SJSA1 (cell line): ENCODE measurements around the gene TAF8. TPM values are rescaled to one million over a fixed set of nuclear protein-coding genes. Genes with fewer than 3 reads are reported as not detected.

Experiments used
- DNase-seq, 2 experiments: peaks; one replicate each; pipeline ENCODE4 v3.0.0-alpha.2; 2015 to 2020; ENCODE audit warnings: low spot score in 2 of 2, low read depth in 1 of 2
- H3K27ac ChIP-seq: fragments of 250-450 bp; sonication (Bioruptor Pico); 2 replicates; pipeline ENCODE4 v1.5.1; 2020; ENCODE audit warnings: mild to moderate bottlenecking, moderate library complexity
- H3K27me3 ChIP-seq: fragments of 250-450 bp; sonication (Bioruptor Pico); replicated peaks from 2 replicates; pipeline ENCODE4 v1.5.1; 2020; ENCODE audit warnings: mild to moderate bottlenecking, moderate library complexity
- H3K36me3 ChIP-seq: fragments of 250-450 bp; sonication (Bioruptor Pico); 2 replicates; pipeline ENCODE4 v1.5.1; 2020; ENCODE audit warnings: mild to moderate bottlenecking
- H3K4me1 ChIP-seq: fragments of 250-450 bp; sonication (Bioruptor Pico); replicated peaks from 2 replicates; pipeline ENCODE4 v1.6.1; 2021; ENCODE audit warnings: mild to moderate bottlenecking
- H3K4me3 ChIP-seq: fragments of 250-450 bp; sonication (Bioruptor Pico); 2 replicates; pipeline ENCODE4 v1.5.1; 2020; ENCODE audit warnings: mild to moderate bottlenecking
- H3K9me3 ChIP-seq: fragments of 250-450 bp; sonication (Bioruptor Pico); replicated peaks from 2 replicates; pipeline ENCODE4 v1.5.1; 2020; ENCODE audit warnings: mild to moderate bottlenecking
- total RNA-seq: library from RNA; depleted of rRNA; stranded (reverse); fragments of >200 nt; shearing (Covaris generic); gene quantifications from 2 replicates; pipeline ENCODE4 v1.2.3, GENCODE V29; 2014

The TAF8 gene
- total RNA-seq, 1 experiment from 2014 or later: 12.2 TPM

DNA sequence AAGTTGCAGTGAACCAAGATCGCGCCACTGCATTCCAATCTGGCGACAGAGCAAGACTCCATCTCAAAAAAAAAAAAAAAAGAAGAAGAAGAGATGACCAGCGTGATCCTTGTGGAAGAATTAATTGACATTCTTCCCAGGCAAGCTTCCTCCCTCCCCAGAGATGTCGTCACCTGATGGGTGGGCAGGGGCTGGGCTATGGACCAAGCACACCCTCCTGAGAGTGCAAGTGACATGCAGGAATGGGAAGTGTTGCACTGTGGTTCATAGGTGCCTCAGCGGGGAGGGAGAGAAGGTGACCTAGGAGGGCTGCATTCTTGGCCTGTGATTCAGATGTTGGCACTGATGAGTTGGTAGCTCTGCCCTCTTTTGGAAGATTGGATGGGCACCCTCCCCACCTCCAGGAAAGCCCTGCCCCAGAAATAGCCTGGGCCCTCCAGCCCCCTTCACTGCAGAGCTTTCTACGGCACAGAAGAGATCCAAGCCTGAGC, 37.8 kb downstream of the TAF8 start:
- H3K36me3 ChIP-seq: no peaks in the 10 kb centered on the region
- H3K27me3 ChIP-seq: no peaks in the 10 kb centered on the region
- no peak overlapping the region for H3K27ac ChIP-seq
- no peaks in the 10 kb centered on the region for H3K9me3 ChIP-seq
- H3K4me3 ChIP-seq: no peak overlapping the region
- H3K4me1 ChIP-seq: peaks cover 5% of the 10 kb centered on the region
- DNase-seq: peak in 1 of 2 experiments; percentile 51

DNA sequence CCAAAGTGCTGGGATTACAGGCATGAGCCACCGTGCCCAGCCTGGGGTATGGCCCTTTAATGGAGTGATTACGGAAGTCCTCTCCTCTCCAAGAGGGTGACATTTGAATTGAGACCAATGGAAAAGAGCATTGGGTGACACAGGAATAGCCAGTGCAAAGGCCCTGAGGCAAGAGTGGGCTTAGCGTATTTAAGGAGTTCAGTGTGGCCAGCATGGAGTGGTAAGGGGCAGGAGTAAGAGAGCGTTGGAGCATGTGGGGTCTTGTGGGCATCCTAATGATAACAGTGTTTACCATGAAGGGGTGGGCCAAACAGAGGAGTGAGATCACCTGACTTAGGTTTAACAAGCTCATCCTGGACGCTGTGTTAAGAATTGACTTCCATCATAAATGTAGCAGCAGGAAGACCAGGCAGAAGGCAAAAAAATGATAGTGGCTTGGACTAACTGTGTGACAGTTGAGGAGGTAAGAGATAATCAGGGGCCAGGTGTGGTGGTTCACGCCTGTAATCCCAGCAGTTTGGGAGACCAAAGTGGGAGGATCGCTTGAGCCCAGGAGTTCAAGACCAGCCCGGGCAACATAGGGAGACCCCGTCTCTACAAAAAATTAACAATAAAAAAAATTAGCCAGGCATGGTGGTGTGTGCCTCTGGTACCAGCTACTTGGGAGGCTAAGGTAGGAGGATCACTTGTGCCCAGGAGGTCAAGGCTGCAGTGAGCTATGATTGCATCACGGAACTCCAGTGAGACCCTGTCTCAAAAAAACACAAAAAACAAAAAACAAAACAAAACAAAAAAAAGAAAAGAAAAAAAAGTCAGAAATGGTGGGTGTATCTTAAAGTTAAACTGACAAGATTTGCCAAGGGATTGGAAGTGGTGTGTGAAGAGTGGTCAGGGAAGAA, 40.7 kb downstream of the TAF8 start:
- no peak for DNase-seq
- Histone ChIP-seq H3K4me3 (no peak overlapping the region), H3K36me3 (no peaks in the 10 kb centered on the region), H3K27me3 (no peaks in the 10 kb centered on the region), H3K9me3 (no peaks in the 10 kb centered on the region), H3K27ac (no peak overlapping the region), H3K4me1 (peaks cover 5% of the 10 kb centered on the region)

DNA sequence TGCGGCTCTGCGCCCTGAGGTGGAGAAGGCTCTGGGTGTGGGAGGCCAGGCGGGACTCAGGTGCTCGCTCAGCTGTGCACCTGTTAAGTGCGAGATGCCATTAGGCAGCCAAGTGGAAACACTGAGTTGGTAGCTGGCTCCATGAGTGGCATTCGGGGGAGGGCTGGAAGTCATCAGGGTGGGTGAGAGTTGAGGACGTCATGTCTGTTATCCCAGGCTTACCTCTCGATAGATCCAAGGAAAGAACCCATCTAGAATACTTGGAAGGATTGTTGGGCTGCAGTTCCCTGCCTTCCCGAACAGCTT, 41.3 kb downstream of the TAF8 start:
- Histone ChIP-seq H3K4me1 (peaks cover 5% of the 10 kb centered on the region), H3K27ac (no peak overlapping the region), H3K36me3 (no peaks in the 10 kb centered on the region), H3K9me3 (no peaks in the 10 kb centered on the region), H3K27me3 (no peaks in the 10 kb centered on the region), H3K4me3 (no peak overlapping the region)
- no peak for DNase-seq

DNA sequence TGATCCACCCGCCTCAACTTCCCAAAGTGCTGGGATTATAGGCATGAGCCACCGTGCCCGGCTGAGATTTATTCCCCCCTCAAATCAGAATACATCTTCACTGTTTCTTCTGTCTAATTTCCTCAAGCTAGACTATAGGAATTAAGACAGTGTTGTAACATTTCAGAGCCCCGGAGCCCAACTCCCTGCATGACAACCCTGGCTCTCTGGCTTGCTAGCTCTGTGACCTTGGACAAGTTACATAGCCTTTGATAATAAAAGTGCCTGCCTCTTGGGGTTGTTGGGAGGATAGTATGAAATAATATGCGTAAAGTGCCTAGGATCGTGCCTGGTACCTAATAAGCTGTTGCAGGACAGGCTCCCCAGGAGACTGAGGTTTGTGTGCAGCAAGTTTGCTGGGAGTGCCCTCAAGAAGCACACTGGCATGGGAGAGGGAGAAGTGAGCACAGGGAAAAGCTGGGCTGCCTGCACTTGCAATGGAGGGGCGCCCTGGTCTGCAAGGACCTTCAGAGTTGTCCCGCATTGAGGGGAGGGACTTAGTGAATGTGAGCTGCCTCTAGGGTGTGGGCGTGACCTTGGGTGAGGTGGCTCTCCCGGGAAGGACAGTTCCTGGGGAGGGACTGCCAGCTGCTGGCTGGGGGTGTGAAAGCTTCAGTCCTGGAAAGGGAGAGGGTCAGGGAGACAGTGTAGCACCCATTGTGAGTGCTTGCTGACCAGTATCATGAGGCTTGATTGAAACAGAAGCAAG, 43.4 kb downstream of the TAF8 start:
- Histone ChIP-seq H3K4me3 (no peak overlapping the region), H3K27me3 (no peaks in the 10 kb centered on the region), H3K27ac (no peak overlapping the region), H3K36me3 (no peaks in the 10 kb centered on the region), H3K9me3 (no peaks in the 10 kb centered on the region), H3K4me1 (no peaks in the 10 kb centered on the region)
- DNase-seq: no peak

- H3K4me3 ChIP-seq: no peak overlapping the region
- H3K9me3 ChIP-seq: no peaks in the 10 kb centered on the region
- peaks cover 8% of the 10 kb centered on the region for H3K4me1 ChIP-seq
- no peak for DNase-seq
- no peaks in the 10 kb centered on the region for H3K36me3 ChIP-seq
- no peaks in the 10 kb centered on the region for H3K27me3 ChIP-seq
- H3K27ac ChIP-seq: no peak overlapping the region
Measured at GRCh38 chr6:42095094-42095493, 44.8 kb downstream of the TAF8 start.

DNA sequence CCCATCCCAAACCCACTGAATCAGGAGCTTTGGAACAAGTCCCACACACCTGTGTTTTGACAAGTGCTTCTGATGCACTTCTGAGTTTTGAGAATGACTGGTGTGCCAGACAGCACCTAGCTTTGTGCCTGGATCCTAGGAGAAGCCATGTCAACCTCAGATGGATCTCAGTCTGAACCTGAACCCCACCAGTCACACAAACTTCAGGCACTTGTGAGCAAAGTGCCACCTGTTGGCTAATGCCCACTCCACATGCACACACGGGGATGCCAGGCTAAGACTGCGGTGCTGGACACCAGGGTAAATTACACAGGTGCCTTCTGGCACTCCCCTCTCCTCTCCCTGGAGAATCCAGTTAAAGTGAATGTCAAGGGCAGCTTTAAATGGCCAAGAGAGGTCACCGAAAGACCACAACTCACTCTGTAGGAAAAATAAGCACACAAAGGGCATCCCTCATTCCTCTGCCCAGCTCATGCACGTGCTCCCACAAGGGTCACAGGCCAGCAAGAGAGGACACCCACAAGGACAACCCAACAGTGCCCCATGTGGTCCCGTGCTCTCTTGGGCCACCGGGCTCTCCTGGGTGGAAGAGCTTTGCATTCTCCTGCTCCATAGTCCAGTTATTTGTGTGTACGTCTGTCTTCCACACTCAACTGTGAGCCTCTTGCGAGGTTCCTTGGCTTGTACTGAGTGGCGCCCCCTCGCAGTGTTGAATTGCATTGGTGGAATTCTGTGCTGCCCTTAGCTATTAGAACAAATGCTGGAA, 45.6 kb downstream of the TAF8 start:
- Histone ChIP-seq H3K36me3 (no peaks in the 10 kb centered on the region), H3K27ac (no peak overlapping the region), H3K9me3 (no peaks in the 10 kb centered on the region), H3K27me3 (no peaks in the 10 kb centered on the region), H3K4me3 (no peak overlapping the region), H3K4me1 (peaks cover 15% of the 10 kb centered on the region)
- DNase-seq: no peak

DNA sequence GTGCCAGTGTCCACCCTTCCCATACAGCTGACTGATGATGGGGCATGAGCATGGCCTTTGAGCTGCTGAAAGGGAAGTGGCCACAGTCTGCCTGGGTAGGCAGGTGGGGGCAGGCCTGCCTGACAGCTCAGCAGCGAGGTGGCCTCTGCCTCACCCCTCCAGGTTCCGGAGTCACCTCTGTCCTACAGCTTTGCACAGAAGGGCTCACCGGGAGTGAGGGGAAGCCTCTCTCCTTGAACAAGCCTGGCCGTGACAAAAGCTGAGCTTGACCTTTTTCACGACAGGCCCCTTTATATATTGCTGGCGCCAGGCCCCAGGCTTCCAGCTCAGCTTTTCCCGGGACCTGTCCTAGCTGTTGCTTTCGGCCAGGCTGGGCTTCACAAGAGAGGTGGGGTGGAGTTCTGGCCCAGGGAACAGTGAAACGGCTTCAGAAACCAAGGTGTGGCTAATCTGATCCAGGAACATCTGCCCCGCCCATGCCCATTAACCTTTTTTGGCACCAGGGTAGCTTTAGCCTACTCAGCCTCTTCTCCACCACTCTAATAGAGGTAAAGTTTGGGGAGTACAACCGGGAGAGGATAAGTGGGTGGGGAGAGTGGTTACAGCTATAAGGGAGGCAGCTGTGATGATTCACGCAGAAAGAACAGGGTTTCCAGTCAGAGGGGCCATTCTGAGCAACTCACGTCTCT, 49.2 kb downstream of the TAF8 start:
- no peaks in the 10 kb centered on the region for H3K27me3 ChIP-seq
- DNase-seq: peak in 1 of 2 experiments; percentile 16
- H3K9me3 ChIP-seq: no peaks in the 10 kb centered on the region
- H3K36me3 ChIP-seq: no peaks in the 10 kb centered on the region
- H3K4me3 ChIP-seq: no peak overlapping the region
- H3K27ac ChIP-seq: peak overlapping the region; percentile 51
- H3K4me1 ChIP-seq: peaks cover 15% of the 10 kb centered on the region

- Histone ChIP-seq H3K27me3 (no peaks in the 10 kb centered on the region), H3K9me3 (no peaks in the 10 kb centered on the region), H3K36me3 (no peaks in the 10 kb centered on the region), H3K4me3 (no peak overlapping the region), H3K27ac (peak overlapping the region; percentile 51), H3K4me1 (peaks cover 15% of the 10 kb centered on the region)
- peak in 1 of 2 experiments; percentile 50 for DNase-seq
Measured at GRCh38 chr6:42100029-42100901, 49.9 kb downstream of the TAF8 start.

DNA sequence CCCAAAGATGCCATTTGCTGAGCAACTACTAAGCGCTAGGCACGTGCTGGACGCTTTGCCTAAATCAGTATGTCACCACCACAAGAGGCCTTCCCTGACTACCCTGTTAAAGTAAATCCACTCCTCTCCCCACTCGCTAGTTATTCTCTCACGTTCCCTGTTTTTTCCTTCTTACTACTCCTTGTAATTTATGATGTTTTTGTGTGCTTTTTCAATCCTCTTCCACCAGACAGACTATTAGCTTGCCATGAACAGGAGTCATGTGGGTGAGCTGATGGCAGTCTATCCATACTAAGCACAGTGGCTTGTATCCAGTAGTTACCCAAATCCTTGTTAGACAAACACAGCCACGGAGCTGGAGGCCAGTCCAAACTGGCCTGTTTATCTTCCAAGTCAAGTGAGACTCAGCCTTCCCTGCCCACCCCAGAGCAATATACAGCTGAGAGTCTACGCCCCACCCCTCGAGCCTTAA, 50.9 kb downstream of the TAF8 start:
- no peak for DNase-seq

GRCh38 chr6:42103216-42103615, 52.9 kb downstream of the TAF8 start:
- H3K27me3 ChIP-seq: no peaks in the 10 kb centered on the region
- H3K27ac ChIP-seq: no peak overlapping the region
- H3K36me3 ChIP-seq: no peaks in the 10 kb centered on the region
- H3K9me3 ChIP-seq: no peaks in the 10 kb centered on the region
- H3K4me3 ChIP-seq: no peak overlapping the region
- H3K4me1 ChIP-seq: peaks cover 15% of the 10 kb centered on the region
- DNase-seq: no peak

More for the DNA sequence above, 50.9 kb downstream of the TAF8 start:
- H3K27me3 ChIP-seq: no peaks in the 10 kb centered on the region
- no peak overlapping the region for H3K27ac ChIP-seq
- no peak overlapping the region for H3K4me3 ChIP-seq
- peaks cover 15% of the 10 kb centered on the region for H3K4me1 ChIP-seq
- H3K36me3 ChIP-seq: no peaks in the 10 kb centered on the region
- H3K9me3 ChIP-seq: no peaks in the 10 kb centered on the region

DNA sequence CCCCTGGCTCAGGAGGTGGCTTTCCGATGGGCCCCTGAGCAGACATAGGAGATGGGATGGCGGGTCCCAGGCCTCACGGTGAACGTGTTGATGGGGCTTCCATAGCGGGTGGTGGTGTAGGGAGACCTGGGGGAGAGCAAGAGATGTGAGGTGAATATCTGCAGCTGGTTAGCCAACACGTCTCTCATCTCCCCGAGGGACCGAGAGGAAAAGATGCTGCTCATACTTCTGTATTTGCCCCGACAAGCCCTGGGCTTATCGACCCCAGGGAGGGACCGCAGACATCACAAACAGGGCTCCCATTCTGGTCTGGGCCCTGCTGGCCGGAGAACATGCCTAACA, 53.4 kb downstream of the TAF8 start:
- Histone ChIP-seq H3K4me3 (no peak overlapping the region), H3K27ac (no peak overlapping the region), H3K9me3 (no peaks in the 10 kb centered on the region), H3K4me1 (peaks cover 15% of the 10 kb centered on the region), H3K27me3 (no peaks in the 10 kb centered on the region), H3K36me3 (no peaks in the 10 kb centered on the region)
- no peak for DNase-seq

DNA sequence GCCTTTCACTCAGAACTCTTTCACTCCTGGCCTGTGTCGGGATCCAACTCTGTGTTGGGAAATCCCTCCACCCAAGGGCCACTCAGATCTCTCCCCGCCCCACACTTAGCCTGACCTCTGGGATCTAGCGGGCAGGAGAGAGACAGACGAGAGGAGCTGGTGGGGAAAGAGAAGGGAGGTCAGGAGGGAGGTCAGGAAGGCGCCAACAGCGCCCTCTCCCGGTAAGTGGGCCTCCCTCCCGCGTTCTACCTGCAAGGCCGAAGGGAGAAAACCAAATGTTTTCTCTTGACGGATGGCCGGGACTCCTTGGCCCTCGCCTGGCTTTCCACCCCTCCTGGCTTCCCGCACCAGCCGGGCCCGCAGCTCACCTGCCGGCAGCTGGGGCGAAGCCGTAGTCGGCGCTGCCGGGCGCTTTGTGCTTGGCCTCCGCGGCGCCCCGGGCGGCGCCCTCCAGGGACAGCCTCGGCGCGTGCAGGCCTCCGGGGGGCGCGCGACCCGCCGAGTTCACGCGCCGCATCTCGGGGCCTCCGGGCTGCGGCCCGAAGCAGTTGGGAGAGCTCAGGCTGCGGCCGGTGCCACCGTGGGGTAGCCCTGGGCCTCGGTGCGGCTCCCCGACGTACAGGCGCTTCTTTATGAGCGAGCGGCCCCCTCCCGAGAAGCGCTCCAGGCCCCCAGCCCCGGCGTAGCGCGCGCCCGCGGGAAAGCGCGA, 53.9 kb downstream of the TAF8 start:
- Histone ChIP-seq H3K4me1 (peaks cover 15% of the 10 kb centered on the region), H3K27ac (no peak overlapping the region), H3K36me3 (no peaks in the 10 kb centered on the region), H3K27me3 (no peaks in the 10 kb centered on the region), H3K4me3 (no peak overlapping the region), H3K9me3 (no peaks in the 10 kb centered on the region)
- no peak for DNase-seq
